ENCODE data around the gene PPM1B. TPM values are rescaled to one million over a fixed set of nuclear protein-coding genes. Genes with fewer than 3 reads are reported as not detected.
"Not testable (repeated sequence)": the region's sequence is repeated elsewhere in the genome, so short reads cannot be mapped to it uniquely, and the experiment has no call there.

Gene PPM1B
- total RNA-seq, 4 donors from 2014 or later, result 36.6 to 71.4 (median 45.1) TPM

DNA sequence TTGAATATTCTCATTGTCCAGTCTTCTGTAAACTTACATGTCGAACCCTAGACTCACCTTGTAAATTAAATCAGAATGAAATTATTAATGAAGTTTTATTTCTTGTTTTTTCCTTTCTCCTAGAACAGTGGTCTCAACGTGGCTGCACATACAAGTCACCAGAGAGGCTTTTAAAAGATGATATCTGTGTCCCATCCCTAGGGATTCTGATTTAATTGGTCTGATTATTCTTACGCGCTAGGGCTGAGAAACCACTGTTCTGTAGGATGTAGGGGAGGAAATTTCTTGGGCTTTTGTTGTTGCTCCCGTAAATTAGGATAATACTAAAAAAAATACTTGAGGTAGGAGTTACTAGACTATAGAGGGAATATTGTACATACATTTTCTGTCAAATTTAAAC is 32.1 kb downstream of the PPM1B start:
- no peaks in the 10 kb centered on the region for H3K27me3 ChIP-seq
- TF ChIP-seq CTCF (IDR thresholded peaks at IDR 0.05), result no peak
- no peak for TF ChIP-seq POLR2A (IDR thresholded peaks at IDR 0.05)
- H3K4me3 ChIP-seq (replicated peaks in 1 of 3), result no peak overlapping the region
- 94 to 96% methylated on average over 5 of the region's 5 CpGs for WGBS, 2 donors
- DNase-seq, result no peak
- H3K9me3 ChIP-seq, result no peaks in the 10 kb centered on the region
- H3K27ac ChIP-seq, result no peak overlapping the region
- intact Hi-C loops (cut with DNase I), result no loop called here
- H3K4me1 ChIP-seq, result peaks cover 3 to 10% of the 10 kb centered on the region in 2 donors
- no peaks in the 10 kb centered on the region for H3K36me3 ChIP-seq

DNA sequence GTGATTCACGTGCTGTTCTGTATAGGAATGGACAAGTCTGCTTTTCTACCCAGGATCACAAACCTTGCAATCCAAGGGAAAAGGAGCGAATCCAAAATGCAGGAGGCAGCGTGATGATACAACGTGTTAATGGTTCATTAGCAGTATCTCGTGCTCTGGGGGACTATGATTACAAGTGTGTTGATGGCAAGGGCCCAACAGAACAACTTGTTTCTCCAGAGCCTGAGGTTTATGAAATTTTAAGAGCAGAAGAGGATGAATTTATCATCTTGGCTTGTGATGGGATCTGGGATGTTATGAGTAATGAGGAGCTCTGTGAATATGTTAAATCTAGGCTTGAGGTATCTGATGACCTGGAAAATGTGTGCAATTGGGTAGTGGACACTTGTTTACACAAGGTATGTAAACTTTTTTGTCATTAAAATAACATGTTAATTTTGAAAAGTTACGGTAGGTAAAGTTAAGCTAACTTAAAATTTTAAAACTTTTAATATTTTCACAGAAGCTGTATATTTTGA is 33.0 kb downstream of the PPM1B start:
- H3K36me3 ChIP-seq, result no peaks in the 10 kb centered on the region
- peaks cover 3 to 10% of the 10 kb centered on the region in 2 donors for H3K4me1 ChIP-seq
- WGBS, 2 donors, result 94 to 98% methylated on average over 6 of the region's 6 CpGs
- H3K27ac ChIP-seq, result no peak overlapping the region
- no peak for DNase-seq
- TF ChIP-seq CTCF (IDR thresholded peaks at IDR 0.05), result no peak
- TF ChIP-seq POLR2A (IDR thresholded peaks at IDR 0.05), result no peak
- no peak overlapping the region for H3K4me3 ChIP-seq (replicated peaks in 1 of 3)
- H3K27me3 ChIP-seq, result no peaks in the 10 kb centered on the region
- intact Hi-C loops (cut with DNase I), result no loop called here
- no peaks in the 10 kb centered on the region for H3K9me3 ChIP-seq

DNA sequence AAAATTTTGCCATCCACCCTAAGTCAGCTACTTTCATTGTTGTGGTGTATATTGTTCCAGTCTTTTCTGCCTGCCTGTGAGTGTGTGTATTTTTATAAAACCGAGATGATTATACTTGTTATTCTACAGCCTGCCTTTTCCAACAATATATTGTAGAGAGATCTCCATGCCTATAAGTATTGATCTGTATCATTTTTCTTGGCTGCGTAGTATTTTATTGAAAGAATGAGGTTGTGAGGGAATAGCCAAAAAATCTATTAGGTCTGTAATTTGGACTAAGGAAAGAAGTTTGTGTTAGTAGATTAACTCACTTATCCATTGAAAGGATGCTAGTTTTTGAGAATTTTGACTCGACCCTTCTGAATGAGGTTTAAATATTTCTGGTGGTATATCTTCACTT is 34.9 kb downstream of the PPM1B start:
- intact Hi-C loops (cut with DNase I), result no loop called here
- peaks cover 3 to 13% of the 10 kb centered on the region in 2 donors for H3K4me1 ChIP-seq
- H3K9me3 ChIP-seq, result no peaks in the 10 kb centered on the region
- H3K27ac ChIP-seq, result no peak overlapping the region
- no peaks in the 10 kb centered on the region for H3K27me3 ChIP-seq
- 96 to 98% methylated on average over 3 of the region's 3 CpGs for WGBS, 2 donors
- no peaks in the 10 kb centered on the region for H3K36me3 ChIP-seq
- H3K4me3 ChIP-seq (replicated peaks in 1 of 3), result no peak overlapping the region
- TF ChIP-seq CTCF (IDR thresholded peaks at IDR 0.05) (no peak), POLR2A (IDR thresholded peaks at IDR 0.05) (no peak)
- no peak for DNase-seq

DNA sequence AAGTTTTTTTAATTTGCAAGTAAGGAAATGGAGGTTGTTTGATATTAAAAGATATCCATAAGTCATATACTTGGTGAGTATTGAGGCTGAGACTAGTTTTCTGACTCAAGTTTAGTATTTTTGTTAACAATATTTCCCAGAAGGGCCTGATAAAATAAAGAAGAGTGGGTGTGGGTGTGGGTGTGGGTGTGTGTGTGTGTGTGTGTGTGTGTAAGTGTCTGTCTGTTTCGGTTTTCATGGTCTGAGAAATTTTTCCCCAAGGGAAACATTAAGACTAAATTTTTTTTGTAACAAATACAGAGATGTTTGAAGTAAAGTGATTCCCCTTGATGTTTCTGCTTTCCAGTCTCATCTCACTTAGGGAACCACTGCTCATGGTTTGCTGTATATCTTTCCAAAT is 36.5 kb downstream of the PPM1B start:
- no peak for DNase-seq
- Histone ChIP-seq H3K27ac (no peak overlapping the region), H3K4me3 (replicated peaks in 1 of 3) (no peak overlapping the region), H3K27me3 (no peaks in the 10 kb centered on the region), H3K36me3 (peaks cover 0 to 4% of the 10 kb centered on the region in 2 donors), H3K4me1 (peaks cover 3 to 13% of the 10 kb centered on the region in 2 donors), H3K9me3 (no peaks in the 10 kb centered on the region)
- WGBS, 2 donors, result 72 to 75% methylated on average over 1 of the region's 1 CpG
- TF ChIP-seq POLR2A (IDR thresholded peaks at IDR 0.05) (no peak), CTCF (IDR thresholded peaks at IDR 0.05) (no peak)
- intact Hi-C loops (cut with DNase I), result no loop called here

DNA sequence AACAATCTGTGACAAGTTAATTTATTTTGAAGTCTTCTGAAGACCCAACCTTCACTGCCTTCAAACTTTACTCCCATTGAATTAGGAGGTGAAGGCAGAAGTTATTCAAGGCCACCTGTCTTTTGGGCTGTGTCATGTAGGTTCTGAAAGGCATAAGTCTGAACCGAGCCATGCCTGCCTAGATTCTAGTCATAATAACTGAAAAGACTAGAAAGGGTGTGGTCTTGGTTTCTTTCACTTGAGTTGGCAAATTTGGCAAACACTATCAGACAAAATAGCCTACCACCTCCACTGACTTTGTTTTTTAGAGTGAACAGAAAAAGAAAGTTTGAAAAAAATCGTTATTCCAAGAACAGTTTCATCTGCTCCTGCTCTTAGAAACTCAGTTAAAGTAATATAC is 38.4 kb downstream of the PPM1B start:
- no peak for DNase-seq
- no peaks in the 10 kb centered on the region for H3K27me3 ChIP-seq
- no peaks in the 10 kb centered on the region for H3K9me3 ChIP-seq
- peaks cover 0 to 7% of the 10 kb centered on the region in 2 donors for H3K36me3 ChIP-seq
- no peak overlapping the region for H3K4me3 ChIP-seq (replicated peaks in 1 of 3)
- H3K27ac ChIP-seq, result no peak overlapping the region
- H3K4me1 ChIP-seq, result peaks cover under 1 to 7% of the 10 kb centered on the region in 2 donors
- TF ChIP-seq CTCF (IDR thresholded peaks at IDR 0.05), result no peak
- TF ChIP-seq POLR2A (IDR thresholded peaks at IDR 0.05), result no peak
- intact Hi-C loops (cut with DNase I), result no loop called here
- WGBS, 2 donors, result 95 to 98% methylated on average over 2 of the region's 2 CpGs

GRCh38 chr2:44207648-44208047 is 39.0 kb downstream of the PPM1B start:
- H3K4me1 ChIP-seq; DNase-seq; H3K9me3 ChIP-seq; H3K4me3 ChIP-seq (replicated peaks in 1 of 3); H3K36me3 ChIP-seq; intact Hi-C loops (cut with DNase I); H3K27me3 ChIP-seq; H3K27ac ChIP-seq: not testable (repeated sequence)
- 97 to 99% methylated on average over 8 of the region's 8 CpGs for WGBS, 2 donors

Data from thyroid gland (tissue), 4 donors.